NCI-H2171 (cell line): Measurements from ENCODE around the gene CUL2.
"Not testable (repeated sequence)": the region's sequence is repeated elsewhere in the genome, so short reads cannot be mapped to it uniquely, and the experiment has no call there.

Source experiments
- DNase-seq: peaks from one replicate; lab custom pipeline; 2025; lab: John Stamatoyannopoulos, UW

Gene CUL2

GRCh38 chr10:35079763-35080162, 10.4 kb downstream of the CUL2 start:
- DNase-seq: no peak

- DNase-seq: no peak
Measured at GRCh38 chr10:35079265-35079664, 10.9 kb downstream of the CUL2 start.

DNA sequence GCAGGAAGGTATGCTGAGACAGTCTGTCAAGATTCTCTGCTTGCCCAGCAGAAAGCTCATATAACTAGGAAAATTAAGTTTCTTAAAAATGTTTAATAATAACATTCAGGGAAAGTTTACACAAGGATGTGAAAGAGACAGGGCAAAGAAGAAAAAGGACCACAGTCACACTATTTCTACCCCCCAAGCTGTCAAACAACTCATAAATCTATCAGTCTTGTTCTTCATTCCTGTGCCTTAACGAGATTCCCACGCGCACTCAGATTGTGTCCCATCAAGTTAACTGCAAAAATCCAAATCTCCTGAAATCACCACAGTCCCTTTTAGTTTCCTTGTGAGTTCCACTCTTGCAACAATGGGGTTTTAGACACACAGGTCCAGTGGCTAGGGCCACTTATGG, 14.9 kb downstream of the CUL2 start:
- DNase-seq: no peak

- DNase-seq: no peak
Measured at GRCh38 chr10:35074266-35074665, 15.9 kb downstream of the CUL2 start.

DNA sequence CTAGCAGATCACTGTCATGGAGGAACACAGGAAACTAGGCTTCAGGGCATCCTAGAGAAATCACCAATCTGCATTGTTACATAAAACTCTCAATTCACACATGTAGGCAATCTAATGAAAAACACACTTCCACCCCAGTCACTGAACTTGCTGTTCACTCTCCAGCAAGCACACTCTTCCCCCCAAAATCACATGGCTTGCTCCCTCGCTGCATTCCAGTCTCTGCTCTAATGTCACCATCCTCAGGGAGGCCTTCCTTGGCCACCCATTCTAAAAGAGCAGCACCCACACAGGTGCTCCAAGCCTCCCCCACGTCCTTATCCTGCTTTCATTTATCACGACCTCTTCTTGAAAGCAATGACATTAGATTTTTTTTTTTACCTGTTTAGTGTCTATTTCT, 19.6 kb downstream of the CUL2 start:
- DNase-seq: no peak

- DNase-seq: no peak
Measured at GRCh38 chr10:35063837-35064454, 26.2 kb downstream of the CUL2 start.

DNA sequence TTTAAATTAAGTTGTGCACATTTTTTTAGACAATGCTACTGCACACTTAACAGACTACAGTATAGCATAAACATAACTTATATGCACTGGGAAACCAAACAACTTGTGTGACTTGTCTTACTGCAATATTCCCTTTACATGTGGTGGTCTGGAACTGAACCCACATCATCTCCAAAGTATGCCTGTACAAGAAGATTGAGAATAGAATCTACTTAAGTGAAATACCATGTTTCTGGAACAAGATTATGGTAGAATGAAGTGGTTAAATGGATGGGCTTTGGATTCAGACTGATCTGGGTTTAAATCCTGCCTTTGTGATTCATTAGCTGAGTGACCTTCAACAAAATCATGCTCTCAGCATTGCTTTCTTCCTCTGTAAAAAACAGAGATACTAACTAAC, 30.7 kb downstream of the CUL2 start:
- no peak for DNase-seq

- DNase-seq: no peak
Measured at GRCh38 chr10:35058686-35059085, 31.5 kb downstream of the CUL2 start.

- no peak for DNase-seq
Measured at GRCh38 chr10:35058134-35058533, 32.0 kb downstream of the CUL2 start.

- DNase-seq: no peak
Measured at GRCh38 chr10:35056686-35057085, 33.5 kb downstream of the CUL2 start.

GRCh38 chr10:35056133-35056532, 34.0 kb downstream of the CUL2 start:
- no peak for DNase-seq

DNA sequence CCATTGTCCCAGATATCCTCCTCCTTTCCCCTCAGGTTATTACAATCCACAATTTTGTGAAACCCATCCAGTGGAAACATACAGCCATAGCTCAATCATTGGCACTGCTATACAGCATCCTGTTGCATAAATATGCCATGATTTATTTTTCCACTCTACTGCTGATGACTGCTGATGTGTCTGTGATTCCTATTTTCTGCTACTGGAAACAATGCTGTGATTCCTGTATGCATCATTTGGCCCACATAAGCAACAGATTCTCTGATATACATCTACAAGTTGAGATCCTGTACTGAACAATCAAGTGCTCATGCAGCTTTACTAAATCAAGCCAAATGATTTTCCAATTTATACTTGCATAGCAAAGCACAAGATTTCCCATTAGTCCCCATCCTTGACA, 39.6 kb downstream of the CUL2 start:
- no peak for DNase-seq

GRCh38 chr10:35046074-35046473, 44.1 kb downstream of the CUL2 start:
- DNase-seq: no peak

- DNase-seq: not testable (repeated sequence)
Measured at GRCh38 chr10:35045275-35045674, 44.9 kb downstream of the CUL2 start.

DNA sequence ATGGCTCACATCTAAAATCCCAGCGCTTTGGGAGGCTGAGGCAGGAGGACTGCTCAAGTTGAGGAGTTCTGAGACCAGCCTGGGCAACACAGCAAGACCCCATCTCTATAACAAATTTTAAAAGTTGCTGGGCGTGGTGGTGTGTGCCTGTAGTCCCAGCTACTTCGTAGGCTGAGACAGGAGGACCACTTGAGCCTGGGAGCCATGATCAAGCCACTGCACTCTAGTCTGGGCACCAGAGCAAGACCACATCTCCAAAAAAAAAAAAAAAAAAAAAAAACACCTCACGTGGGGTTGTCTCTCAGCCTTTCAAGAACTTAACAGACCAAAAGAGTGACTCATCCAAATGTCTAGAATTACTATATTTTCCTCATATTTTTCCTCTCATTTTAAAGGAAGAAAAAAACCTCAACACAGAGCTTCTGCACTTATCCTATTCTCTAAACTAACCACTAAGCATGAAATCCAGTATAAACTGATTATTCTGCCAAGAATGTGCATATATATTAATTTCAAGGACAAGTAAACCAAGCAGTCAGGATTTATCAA, 46.3 kb downstream of the CUL2 start:
- no peak for DNase-seq

- no peak for DNase-seq
Measured at GRCh38 chr10:35042783-35043182, 47.4 kb downstream of the CUL2 start.

DNA sequence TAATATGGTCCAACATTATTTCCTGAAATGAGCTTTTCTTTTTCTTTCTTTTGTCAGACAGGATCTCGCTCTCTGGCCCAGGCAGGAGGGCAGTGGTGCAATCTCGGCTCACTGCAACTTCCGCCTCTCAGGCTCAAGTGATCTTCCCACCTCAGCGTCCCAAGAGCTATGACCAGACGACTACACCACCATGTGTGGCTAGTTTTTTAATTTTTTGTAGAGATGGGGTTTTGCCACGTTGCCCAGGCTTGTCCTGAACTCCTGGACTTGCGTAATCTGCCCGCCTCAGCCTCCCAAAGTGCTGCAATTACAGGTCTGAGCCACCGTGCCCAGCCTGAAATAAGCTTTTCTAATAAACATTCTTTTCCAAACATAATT, 48.6 kb downstream of the CUL2 start:
- no peak for DNase-seq

DNA sequence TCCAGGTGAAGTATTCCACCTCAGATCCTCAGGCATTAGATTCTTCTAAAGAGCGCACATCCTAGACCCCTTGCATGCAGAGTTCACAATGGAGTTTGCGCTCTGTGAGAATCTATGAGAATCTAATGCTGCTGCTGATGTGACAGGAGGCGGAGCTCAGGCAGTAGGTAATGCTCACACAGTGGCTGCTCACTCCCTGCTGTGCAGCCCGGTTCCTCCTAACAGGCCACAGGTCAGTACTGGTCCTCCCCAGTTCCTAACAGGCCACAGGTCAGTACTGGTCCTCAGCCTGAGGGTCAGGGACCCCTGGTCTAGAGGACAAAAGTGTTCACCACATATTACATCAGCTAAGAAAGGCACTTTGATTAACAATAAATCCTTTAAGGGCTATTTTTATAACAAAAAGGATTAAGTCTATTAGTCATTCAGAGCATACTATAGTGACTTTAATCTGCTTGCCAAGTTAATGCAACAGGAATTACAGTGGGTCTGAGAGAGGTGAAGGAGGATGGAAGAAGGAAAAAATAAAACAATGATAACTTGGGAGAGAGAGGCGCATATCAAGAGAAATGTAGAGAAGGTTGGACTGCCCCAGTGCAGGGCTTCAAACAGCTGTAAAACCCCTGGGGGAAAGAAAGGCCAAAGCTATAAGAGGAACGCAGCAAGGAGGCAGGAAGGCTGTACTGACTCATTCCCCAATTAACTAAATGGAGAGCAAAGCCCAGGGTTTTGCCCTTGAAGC, 49.2 kb downstream of the CUL2 start:
- DNase-seq: no peak

DNA sequence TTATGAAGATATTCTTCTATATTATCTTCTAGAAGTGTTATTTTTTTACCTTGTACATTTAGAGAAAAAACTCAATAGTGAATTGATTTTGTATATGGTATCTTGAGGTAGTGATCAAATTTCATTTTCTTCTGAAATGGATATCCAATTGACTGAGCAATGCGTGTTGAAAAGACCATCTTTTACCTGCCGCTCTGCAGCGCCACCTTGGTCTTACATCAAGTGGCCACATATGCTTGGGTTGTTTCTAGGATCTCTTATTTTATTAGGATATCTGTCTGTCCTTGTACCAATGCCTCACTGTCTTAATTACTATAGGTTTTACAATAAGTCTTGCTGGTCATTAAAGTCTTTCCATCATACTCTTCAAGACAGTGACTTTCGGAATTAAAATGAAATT, 53.0 kb downstream of the CUL2 start:
- no peak for DNase-seq

- no peak for DNase-seq
Measured at GRCh38 chr10:35035606-35036005, 54.5 kb downstream of the CUL2 start.

DNA sequence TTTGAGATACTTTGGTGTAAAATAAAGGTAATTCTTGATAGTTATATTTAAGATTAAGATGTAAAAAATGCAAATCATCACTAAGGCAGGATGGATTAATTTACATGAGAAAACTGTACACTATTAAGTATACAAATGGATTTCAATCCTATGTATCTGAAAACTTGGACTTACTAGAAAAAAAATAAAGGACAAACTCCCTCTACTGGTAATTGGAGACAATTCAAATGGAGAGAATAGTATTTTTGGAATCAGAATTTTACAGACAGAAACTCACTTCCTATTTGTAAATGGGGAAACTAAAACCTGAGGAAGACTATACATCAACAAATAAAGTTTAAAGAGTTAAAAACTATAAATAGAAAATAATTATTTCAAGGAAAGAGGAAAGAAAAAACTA, 62.6 kb downstream of the CUL2 start:
- DNase-seq: no peak

GRCh38 chr10:35025916-35026315, 64.2 kb downstream of the CUL2 start:
- no peak for DNase-seq

DNA sequence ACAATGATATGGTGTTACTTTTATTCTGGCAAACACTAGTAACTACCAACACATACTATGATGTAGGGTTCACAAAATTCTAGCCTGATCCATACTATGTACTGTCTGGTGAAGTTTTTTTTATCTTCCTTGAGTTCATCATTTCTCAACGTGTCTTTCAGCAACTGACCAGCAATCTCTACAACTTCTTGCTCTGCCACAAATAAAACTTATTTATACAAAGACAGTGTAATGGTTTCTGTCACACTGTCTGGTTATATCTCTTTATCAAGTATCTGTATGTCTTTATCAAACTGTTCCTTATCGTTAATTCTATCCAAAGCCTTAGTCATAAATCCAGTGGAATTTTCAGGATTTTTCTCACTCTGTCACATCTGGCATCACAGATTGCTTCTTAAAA, 69.7 kb downstream of the CUL2 start:
- no peak for DNase-seq
